Fibroblast of the aortic adventitia (primary cell): ENCODE measurements around the gene CTSL. TPM values are rescaled to one million over a fixed set of nuclear protein-coding genes. Genes with fewer than 3 reads are reported as not detected.
"Not testable (repeated sequence)": the region's sequence is repeated elsewhere in the genome, so short reads cannot be mapped to it uniquely, and the experiment has no call there.

Source experiments
- DNase-seq: peaks from one replicate; pipeline ENCODE4 v3.0.0-alpha.2; 2010; ENCODE audit warnings: low read depth
- H3K4me3 ChIP-seq: 2 replicates; pipeline ENCODE4 v1.5.1; 2011; ENCODE audit warnings: low read depth, mild to moderate bottlenecking, control low read depth, low read length, moderate library complexity
- total RNA-seq: library from RNA; depleted of rRNA; stranded (reverse); fragments of >200 nt; gene quantifications from 2 replicates; pipeline ENCODE4 v1.2.3, GENCODE V29; 2012; ENCODE audit warnings: low replicate concordance
- TF ChIP-seq, protein P1 (sequence below): IDR thresholded peaks from 2 replicates; pipeline ENCODE4 v1.5.1; 2011; ENCODE audit warnings: mild to moderate bottlenecking, low read length, control low read depth, inconsistent platforms; ENCODE audit not compliant: insufficient read depth

CTSL gene
- total RNA-seq, 1 donor = 513 TPM

- no peak overlapping the region for H3K4me3 ChIP-seq
- TF ChIP-seq, protein P1, sequence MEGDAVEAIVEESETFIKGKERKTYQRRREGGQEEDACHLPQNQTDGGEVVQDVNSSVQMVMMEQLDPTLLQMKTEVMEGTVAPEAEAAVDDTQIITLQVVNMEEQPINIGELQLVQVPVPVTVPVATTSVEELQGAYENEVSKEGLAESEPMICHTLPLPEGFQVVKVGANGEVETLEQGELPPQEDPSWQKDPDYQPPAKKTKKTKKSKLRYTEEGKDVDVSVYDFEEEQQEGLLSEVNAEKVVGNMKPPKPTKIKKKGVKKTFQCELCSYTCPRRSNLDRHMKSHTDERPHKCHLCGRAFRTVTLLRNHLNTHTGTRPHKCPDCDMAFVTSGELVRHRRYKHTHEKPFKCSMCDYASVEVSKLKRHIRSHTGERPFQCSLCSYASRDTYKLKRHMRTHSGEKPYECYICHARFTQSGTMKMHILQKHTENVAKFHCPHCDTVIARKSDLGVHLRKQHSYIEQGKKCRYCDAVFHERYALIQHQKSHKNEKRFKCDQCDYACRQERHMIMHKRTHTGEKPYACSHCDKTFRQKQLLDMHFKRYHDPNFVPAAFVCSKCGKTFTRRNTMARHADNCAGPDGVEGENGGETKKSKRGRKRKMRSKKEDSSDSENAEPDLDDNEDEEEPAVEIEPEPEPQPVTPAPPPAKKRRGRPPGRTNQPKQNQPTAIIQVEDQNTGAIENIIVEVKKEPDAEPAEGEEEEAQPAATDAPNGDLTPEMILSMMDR = no peak
- no peak for DNase-seq
Observed at GRCh38 chr9:87751423-87751822, 25.5 kb downstream of the CTSL start.

- TF ChIP-seq, protein P1 = no peak
Observed at GRCh38 chr9:87751868-87752267, 25.9 kb downstream of the CTSL start.

GRCh38 chr9:87753313-87753712, 27.4 kb downstream of the CTSL start:
- no peak overlapping the region for H3K4me3 ChIP-seq
- DNase-seq = no peak

More at GRCh38 chr9:87751868-87752267, 25.9 kb downstream of the CTSL start:
- DNase-seq = no peak
- no peak overlapping the region for H3K4me3 ChIP-seq

DNA sequence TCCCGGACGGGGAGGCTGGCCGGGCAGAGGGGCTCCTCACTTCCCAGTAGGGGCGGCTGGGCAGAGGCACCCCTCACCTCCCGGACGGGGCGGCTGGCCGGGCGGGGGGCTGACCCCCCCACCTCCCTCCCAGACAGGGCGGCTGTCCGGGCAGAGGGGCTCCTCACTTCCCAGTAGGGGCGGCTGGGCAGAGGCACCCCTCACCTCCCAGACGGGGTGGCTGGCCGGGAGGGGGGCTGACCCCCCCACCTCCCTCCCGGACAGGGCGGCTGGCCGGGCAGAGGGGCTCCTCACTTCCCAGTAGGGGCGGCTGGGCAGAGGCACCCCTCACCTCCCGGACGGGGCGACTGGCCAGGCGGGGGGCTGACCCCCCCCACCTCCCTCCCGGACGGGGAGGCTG, 32.4 kb downstream of the CTSL start:
- not testable (repeated sequence) for H3K4me3 ChIP-seq, DNase-seq

More at GRCh38 chr9:87753313-87753712, 27.4 kb downstream of the CTSL start:
- TF ChIP-seq, protein P1 = no peak

DNA sequence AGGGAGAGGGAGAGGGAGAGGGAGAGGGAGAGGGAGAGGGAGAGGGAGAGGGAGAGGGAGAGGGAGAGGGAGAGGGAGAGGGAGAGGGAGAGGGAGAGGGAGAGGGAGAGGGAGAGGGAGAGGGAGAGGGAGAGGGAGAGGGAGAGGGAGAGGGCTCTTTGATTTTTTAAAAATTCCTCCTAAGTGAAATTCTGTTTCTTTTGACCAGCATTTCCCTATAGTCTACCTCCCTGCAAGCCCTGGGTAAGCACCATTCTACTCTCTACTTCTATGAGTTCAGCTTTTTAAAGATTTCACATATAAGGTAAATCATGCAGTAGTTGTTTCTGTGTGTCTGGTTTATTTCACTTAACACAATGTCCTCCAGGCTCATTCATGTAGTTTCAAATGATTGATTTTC, 34.1 kb downstream of the CTSL start:
- not testable (repeated sequence) for H3K4me3 ChIP-seq, DNase-seq

DNA sequence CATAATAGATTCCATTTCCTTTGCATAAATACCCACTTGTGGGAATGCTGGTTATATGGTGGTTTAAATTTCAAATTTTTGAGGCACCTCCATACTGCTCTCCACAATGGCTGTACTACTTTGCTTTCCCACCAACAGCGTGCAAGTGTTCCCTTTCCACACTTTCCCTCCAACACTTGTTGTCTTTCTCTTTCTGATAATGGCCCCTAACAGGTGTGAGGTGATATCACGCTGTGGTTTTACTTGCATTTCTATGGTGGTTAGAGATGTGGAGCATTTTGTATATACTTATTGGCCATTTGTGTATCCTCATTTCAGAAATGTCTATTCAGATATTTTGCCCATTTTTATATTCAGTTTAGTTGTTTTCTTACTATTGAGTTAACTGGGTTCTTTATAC, 34.6 kb downstream of the CTSL start:
- H3K4me3 ChIP-seq = no peak overlapping the region
- TF ChIP-seq, protein P1 = no peak
- DNase-seq = no peak

GRCh38 chr9:87763286-87763685, 37.4 kb downstream of the CTSL start:
- TF ChIP-seq, protein P1 = no peak
- DNase-seq = no peak
- no peak overlapping the region for H3K4me3 ChIP-seq

DNA sequence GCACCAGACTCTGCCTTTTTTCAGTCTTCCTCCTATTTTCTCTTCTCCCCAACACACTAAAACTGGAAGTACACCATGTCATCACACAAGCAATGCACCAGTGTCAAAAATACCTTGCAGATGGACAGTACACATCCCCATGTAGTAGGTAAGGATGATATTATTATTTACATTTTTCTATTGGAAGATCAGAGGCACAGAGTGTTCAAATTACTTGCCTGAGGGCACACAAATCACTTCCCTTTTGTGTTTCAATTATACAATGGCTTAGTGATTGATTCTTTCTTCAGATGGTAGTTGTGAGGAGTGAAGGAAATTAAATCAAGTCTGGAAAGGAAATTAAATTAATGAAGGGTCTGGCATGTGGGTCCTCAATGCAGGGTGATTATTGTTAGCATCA, 39.6 kb downstream of the CTSL start:
- H3K4me3 ChIP-seq = no peak overlapping the region
- DNase-seq = no peak
- TF ChIP-seq, protein P1 = no peak
